Caco-2 (cell line): ENCODE measurements around the gene ZNF335. TPM values are rescaled to one million over a fixed set of nuclear protein-coding genes. Genes with fewer than 3 reads are reported as not detected.
A peak's percentile ranks its signal among the peaks of the same experiment; 100 is the strongest.
"Not testable (repeated sequence)": the region's sequence is repeated elsewhere in the genome, so short reads cannot be mapped to it uniquely, and the experiment has no call there.

Experiments
- BruUV-seq: library from RNA; stranded (reverse); fragments of 400-500 nt; replicated peaks from 2 replicates; lab custom pipeline; 2021; lab: Mats Ljungman, UMichigan
- CTCF ChIA-PET: fragments of 300-600 bp; sonication (Branson Sonifier 250); formaldehyde crosslinking; loops from one replicate; lab custom pipeline; 2022; ENCODE audit warnings: antibody characterized with exemption; lab: Charles Lee
- POLR2A ChIA-PET: fragments of 300-600 bp; sonication (Branson Sonifier 250); formaldehyde crosslinking; loops from one replicate; lab custom pipeline; 2022; ENCODE audit warnings: antibody characterized with exemption; lab: Charles Lee
- DNase-seq, 2 experiments: peaks; one replicate each; pipeline versions ENCODE4 v3.0.0 to v3.0.0-alpha.2; 2020 to 2022
- H3K27me3 ChIP-seq: replicated peaks from 2 replicates; pipeline ENCODE4 v1.6.0; 2011; ENCODE audit warnings: low read length; ENCODE audit not compliant: control insufficient read depth, insufficient read depth
- H3K36me3 ChIP-seq: 2 replicates; pipeline ENCODE4 v1.5.1; 2011; ENCODE audit warnings: low read length; ENCODE audit not compliant: control insufficient read depth, insufficient read depth
- H3K4me1 ChIP-seq: fragments of 250-450 bp; sonication (Bioruptor Pico); 2 replicates; pipeline ENCODE4 v1.5.1; 2020; ENCODE audit warnings: mild to moderate bottlenecking
- H3K4me3 ChIP-seq: 2 replicates; pipeline ENCODE4 v1.5.1; 2011; ENCODE audit warnings: low read depth, mild to moderate bottlenecking, control low read depth, low read length
- H3K9me3 ChIP-seq: fragments of 250-450 bp; sonication (Bioruptor Pico); 2 replicates; pipeline ENCODE4 v1.5.1; 2020; ENCODE audit warnings: mild to moderate bottlenecking, moderate library complexity
- H3K27ac Mint-ChIP-seq: one replicate; pipeline ENCODE4 v1.8.0; 2022; ENCODE audit warnings: mixed read lengths; ENCODE audit not compliant: unreplicated experiment
- H3K27me3 Mint-ChIP-seq: one replicate; pipeline ENCODE4 v1.8.0; 2022; ENCODE audit warnings: mixed read lengths; ENCODE audit not compliant: insufficient read depth, unreplicated experiment
- H3K36me3 Mint-ChIP-seq: one replicate; pipeline ENCODE4 v1.8.0; 2022; ENCODE audit warnings: mild to moderate bottlenecking, mixed read lengths; ENCODE audit not compliant: insufficient read depth, unreplicated experiment
- H3K4me1 Mint-ChIP-seq: one replicate; pipeline ENCODE4 v1.8.0; 2022; ENCODE audit warnings: low read depth, mixed read lengths; ENCODE audit not compliant: unreplicated experiment
- H3K4me3 Mint-ChIP-seq: one replicate; pipeline ENCODE4 v1.8.0; 2022; ENCODE audit warnings: mild to moderate bottlenecking, moderate library complexity, mixed read lengths; ENCODE audit not compliant: unreplicated experiment
- H3K9me3 Mint-ChIP-seq: one replicate; pipeline ENCODE4 v1.8.0; 2022; ENCODE audit warnings: mixed read lengths; ENCODE audit not compliant: unreplicated experiment
- CTCF ChIP-seq, 2 experiments: fragments of 200-600 bp in 1 of 2; IDR thresholded peaks; 1 replicate in 1 of 2; 2 replicates in 1 of 2; pipeline versions ENCODE4 v1.5.1 to v1.8.0; 2011 to 2022; ENCODE audit warnings: antibody characterized with exemption in 1 of 2, control low read depth in 1 of 2, inconsistent platforms in 1 of 2, low read depth in 1 of 2, low read length in 1 of 2, mild to moderate bottlenecking in 1 of 2, moderate library complexity in 1 of 2; ENCODE audit not compliant: insufficient read depth in 1 of 2, severe bottlenecking in 1 of 2, unreplicated experiment in 1 of 2
- intact Hi-C: fragments of 100-400 bp; cut with micrococcal nuclease; formaldehyde crosslinking; loops from one replicate; pipeline ENCODE4 v1.10.0; 2022; ENCODE audit not compliant: unreplicated experiment
- total RNA-seq: library from RNA; stranded (reverse); gene quantifications from 2 replicates; pipeline ENCODE4 v1.2.3, GENCODE V29; 2022

Gene ZNF335
- total RNA-seq, 1 experiment from 2014 or later = 35.1 TPM

GRCh38 chr20:45934046-45934585, 37.9 kb downstream of the ZNF335 start:
- Histone ChIP-seq H3K36me3 (peaks cover 10% of the 10 kb centered on the region), H3K4me3 (peak overlapping the region; percentile 95), H3K4me1 (peaks cover 26% of the 10 kb centered on the region), H3K27me3 (no peaks in the 10 kb centered on the region), H3K9me3 (no peaks in the 10 kb centered on the region)
- intact Hi-C loops = loop anchor here (2.0 kb wide), 1 partner anchor 21 kb away; the partner anchor contains the start of gene PLTP
- TSS peak; percentile 73 for BruUV-seq
- peak overlapping the region; percentile 100 for H3K4me3 Mint-ChIP-seq
- no peak for TF ChIP-seq CTCF (IDR thresholded peaks at IDR 0.05; ENCODE audit: insufficient read depth in 1 of 2, low read depth in 1 of 2, low read length in 1 of 2, severe bottlenecking in 1 of 2, unreplicated experiment in 1 of 2)
- ChIA-PET POLR2A (interaction anchor here (0.6 to 2.6 kb wide), 17 partner anchors 8 to 129 kb away, joined by 3 to 53 read pairs (median 9); partner anchors contain the start of genes ACOT8, CTSA, NEURL2 and PLTP), CTCF (interaction anchor here (0.5 to 4.5 kb wide), 20 partner anchors 10 to 571 kb away, joined by 3 to 63 read pairs (median 4); partner anchors contain the start of genes CTSA, NEURL2, SYS1 and ZNF335)
- no peaks in the 10 kb centered on the region for H3K27me3 Mint-ChIP-seq
- peaks cover 65% of the 10 kb centered on the region for H3K36me3 Mint-ChIP-seq
- H3K27ac Mint-ChIP-seq = peak overlapping the region; percentile 99
- DNase-seq = peak in 1 of 2 experiments; percentile 78
- H3K4me1 Mint-ChIP-seq = peaks cover 13% of the 10 kb centered on the region
- H3K9me3 Mint-ChIP-seq = no peaks in the 10 kb centered on the region

GRCh38 chr20:45933266-45934045, 38.5 kb downstream of the ZNF335 start:
- intact Hi-C loops = loop anchor here (1.0 to 2.0 kb wide), 2 partner anchors 21 to 30 kb away; partner anchors contain the start of gene PLTP
- Mint-ChIP-seq H3K4me3 (peak overlapping the region; percentile 100), H3K27ac (peak overlapping the region; percentile 99), H3K4me1 (peaks cover 13% of the 10 kb centered on the region), H3K27me3 (no peaks in the 10 kb centered on the region), H3K36me3 (peaks cover 58% of the 10 kb centered on the region), H3K9me3 (no peaks in the 10 kb centered on the region)
- Histone ChIP-seq H3K4me1 (peaks cover 26% of the 10 kb centered on the region), H3K4me3 (peak overlapping the region; percentile 95), H3K36me3 (peaks cover 9% of the 10 kb centered on the region), H3K9me3 (no peaks in the 10 kb centered on the region), H3K27me3 (no peaks in the 10 kb centered on the region)
- peak; percentile 93 to 95 for DNase-seq
- ChIA-PET POLR2A (interaction anchor here (0.8 to 2.6 kb wide), 9 partner anchors 11 to 77 kb away, joined by 3 to 53 read pairs (median 9); partner anchors contain the start of genes CTSA, NEURL2 and ZSWIM1), CTCF (interaction anchor here (0.5 to 4.5 kb wide), 16 partner anchors 9 to 527 kb away, joined by 3 to 63 read pairs (median 4); partner anchors contain the start of genes CTSA, NEURL2, WFDC10A and ZNF335)
- TF ChIP-seq CTCF (IDR thresholded peaks at IDR 0.05; ENCODE audit: insufficient read depth in 1 of 2, low read depth in 1 of 2, low read length in 1 of 2, severe bottlenecking in 1 of 2, unreplicated experiment in 1 of 2) = peak; percentile 55 to 71
- BruUV-seq = no TSS peak

- Mint-ChIP-seq H3K27ac (peak overlapping the region; percentile 77), H3K4me3 (peak overlapping the region; percentile 100), H3K36me3 (peaks cover 40% of the 10 kb centered on the region), H3K4me1 (peaks cover 21% of the 10 kb centered on the region)
- H3K27me3 ChIP-seq, H3K27me3 Mint-ChIP-seq, H3K36me3 ChIP-seq, DNase-seq, intact Hi-C loops, BruUV-seq, H3K4me3 ChIP-seq, H3K9me3 ChIP-seq, H3K9me3 Mint-ChIP-seq: not testable (repeated sequence)
- CTCF ChIA-PET = interaction anchor here (0.6 to 4.5 kb wide), 2 partner anchors 35 to 41 kb away, joined by 9 to 49 read pairs; partner anchors contain the start of genes CTSA and NEURL2
- H3K4me1 ChIP-seq = peaks cover 41% of the 10 kb centered on the region
- POLR2A ChIA-PET = interaction anchor here (1.0 kb wide), 1 partner anchor 51 kb away, joined by 9 read pairs; the partner anchor contains the start of gene ZSWIM1
These were observed 40.3 kb downstream of the ZNF335 start for GRCh38 chr20:45931680-45932079.
